Upper lobe of right lung (tissue), 1 donor: ENCODE data around the gene FOXO1. TPM values are rescaled to one million over a fixed set of nuclear protein-coding genes. Genes with fewer than 3 reads are reported as not detected.

Experiments
- ATAC-seq: fragments of 200-7000 bp; cut with Tn5 transposase; one replicate; pipeline ENCODE4 v1.9.1; 2020; ENCODE audit warnings: mild to moderate bottlenecking, moderate library complexity
- DNase-seq: peaks from one replicate; pipeline ENCODE4 v3.0.0-alpha.2; 2020
- H3K27ac ChIP-seq: fragments of 200-600 bp; one replicate; pipeline ENCODE4 v1.8.0; 2022
- H3K27me3 ChIP-seq: fragments of 200-600 bp; one replicate; pipeline ENCODE4 v1.8.0; 2022; ENCODE audit warnings: mild to moderate bottlenecking
- H3K36me3 ChIP-seq: fragments of 200-600 bp; one replicate; pipeline ENCODE4 v1.8.0; 2022
- H3K4me1 ChIP-seq: fragments of 200-600 bp; one replicate; pipeline ENCODE4 v1.8.0; 2022
- H3K4me3 ChIP-seq: fragments of 200-600 bp; one replicate; pipeline ENCODE4 v1.8.0; 2022; ENCODE audit warnings: mild to moderate bottlenecking
- H3K9me3 ChIP-seq: fragments of 200-600 bp; one replicate; pipeline ENCODE4 v1.8.0; 2022
- CTCF ChIP-seq: fragments of 200-600 bp; IDR thresholded peaks from one replicate; pipeline ENCODE4 v1.8.0; 2022; ENCODE audit warnings: antibody characterized with exemption
- intact Hi-C: fragments of 100-400 bp; cut with DNase I; formaldehyde crosslinking; loops from one replicate; pipeline ENCODE4 v1.11.0; 2022
- total RNA-seq: library from RNA; stranded (reverse); fragmentation: NEBNext Ultra II Directional; extraction: Animal tissue kit (Norgen Biotek cat#: 25700); gene quantifications from one replicate; pipeline ENCODE4 v1.2.1, GENCODE V29; 2021
- donor health status: DM: no; HTN: yes; CAD: no; lungs with severe emphysema.

The FOXO1 gene
- total RNA-seq, 1 donor from 2014 or later, result 29.4 TPM

GRCh38 chr13:40670307-40670706 lies 3.9 kb upstream of the FOXO1 start:
- Histone ChIP-seq H3K9me3 (no peaks in the 10 kb centered on the region), H3K36me3 (no peaks in the 10 kb centered on the region), H3K4me1 (no peaks in the 10 kb centered on the region), H3K27ac (no peak overlapping the region), H3K27me3 (no peaks in the 10 kb centered on the region), H3K4me3 (no peak overlapping the region)
- TF ChIP-seq CTCF, result no peak
- no peak for ATAC-seq
- DNase-seq, result no peak
- intact Hi-C loops, result no loop called here

GRCh38 chr13:40668335-40668734 lies 1.9 kb upstream of the FOXO1 start:
- no peak for ATAC-seq
- no peak overlapping the region for H3K27ac ChIP-seq
- no peaks in the 10 kb centered on the region for H3K9me3 ChIP-seq
- intact Hi-C loops, result no loop called here
- H3K36me3 ChIP-seq, result no peaks in the 10 kb centered on the region
- TF ChIP-seq CTCF, result peak; percentile 58
- no peaks in the 10 kb centered on the region for H3K27me3 ChIP-seq
- peaks cover 5% of the 10 kb centered on the region for H3K4me1 ChIP-seq
- H3K4me3 ChIP-seq, result peak overlapping the region; percentile 75
- DNase-seq, result no peak

GRCh38 chr13:40667622-40667978 lies 1.2 kb upstream of the FOXO1 start:
- H3K27ac ChIP-seq, result peak overlapping the region; percentile 89
- DNase-seq, result no peak
- no peaks in the 10 kb centered on the region for H3K27me3 ChIP-seq
- intact Hi-C loops, result no loop called here
- no peak for ATAC-seq
- peak overlapping the region; percentile 75 for H3K4me3 ChIP-seq
- no peak for TF ChIP-seq CTCF
- no peaks in the 10 kb centered on the region for H3K36me3 ChIP-seq
- no peaks in the 10 kb centered on the region for H3K9me3 ChIP-seq
- peaks cover 12% of the 10 kb centered on the region for H3K4me1 ChIP-seq

- no peaks in the 10 kb centered on the region for H3K36me3 ChIP-seq
- intact Hi-C loops, result no loop called here
- peak overlapping the region; percentile 75 for H3K4me3 ChIP-seq
- ATAC-seq (peak; percentile 29), DNase-seq (peak; percentile 89)
- no peaks in the 10 kb centered on the region for H3K27me3 ChIP-seq
- TF ChIP-seq CTCF, result no peak
- H3K4me1 ChIP-seq, result peaks cover 17% of the 10 kb centered on the region
- peak overlapping the region; percentile 89 for H3K27ac ChIP-seq
- no peaks in the 10 kb centered on the region for H3K9me3 ChIP-seq
These were observed 636 bp upstream of the FOXO1 start for GRCh38 chr13:40666933-40667621.

- intact Hi-C loops, result no loop called here
- peak; percentile 5 for TF ChIP-seq CTCF
- Histone ChIP-seq H3K4me3 (peak overlapping the region; percentile 75), H3K36me3 (no peaks in the 10 kb centered on the region), H3K27ac (peak overlapping the region; percentile 93), H3K4me1 (peaks cover 18% of the 10 kb centered on the region), H3K9me3 (no peaks in the 10 kb centered on the region), H3K27me3 (no peaks in the 10 kb centered on the region)
- DNase-seq, result peak; percentile 80
- peak; percentile 1 for ATAC-seq
These were observed 1.1 kb downstream of the FOXO1 start for GRCh38 chr13:40665126-40666044.
